Fibroblast of villous mesenchyme (primary cell): Measurements from ENCODE around the gene MSS51. TPM values are rescaled to one million over a fixed set of nuclear protein-coding genes. Genes with fewer than 3 reads are reported as not detected.
A peak's percentile ranks its signal among the peaks of the same experiment; 100 is the strongest.

Source experiments
- DNase-seq: peaks from one replicate; pipeline ENCODE4 v3.0.0-alpha.2; 2010; ENCODE audit warnings: low read depth
- H3K4me3 ChIP-seq: 2 replicates; pipeline ENCODE4 v1.5.1; 2011; ENCODE audit warnings: low read depth, mild to moderate bottlenecking, low read length
- total RNA-seq: library from RNA; depleted of rRNA; stranded (reverse); fragments of >200 nt; gene quantifications from 2 replicates; pipeline ENCODE4 v1.2.3, GENCODE V29; 2012
- TF ChIP-seq, protein P1 (sequence below): IDR thresholded peaks from 2 replicates; pipeline ENCODE4 v1.5.1; 2012; ENCODE audit warnings: low read depth, mild to moderate bottlenecking, low read length; ENCODE audit not compliant: insufficient read depth

The MSS51 gene
- total RNA-seq, 1 donor: 1.3 TPM

DNA sequence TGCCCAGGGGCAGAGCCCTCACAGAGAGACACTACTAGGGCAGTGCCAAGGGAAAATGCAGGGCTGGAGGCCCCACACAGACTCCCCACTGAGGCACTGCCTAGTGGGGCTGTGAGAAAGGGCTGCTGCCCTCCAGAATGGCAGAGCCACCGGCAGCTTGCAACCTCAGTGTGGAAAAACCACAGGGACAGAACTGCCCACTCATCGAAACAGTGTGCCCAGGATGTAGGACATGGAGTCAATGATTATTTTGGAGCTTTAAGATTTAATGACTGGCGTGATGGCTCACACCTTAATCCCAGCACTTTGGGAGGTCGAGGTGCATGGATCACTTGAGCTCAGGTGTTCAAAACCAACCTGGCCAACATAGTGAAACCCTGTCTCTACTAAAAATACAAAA, 27.5 kb upstream of the MSS51 start:
- TF ChIP-seq, protein P1, sequence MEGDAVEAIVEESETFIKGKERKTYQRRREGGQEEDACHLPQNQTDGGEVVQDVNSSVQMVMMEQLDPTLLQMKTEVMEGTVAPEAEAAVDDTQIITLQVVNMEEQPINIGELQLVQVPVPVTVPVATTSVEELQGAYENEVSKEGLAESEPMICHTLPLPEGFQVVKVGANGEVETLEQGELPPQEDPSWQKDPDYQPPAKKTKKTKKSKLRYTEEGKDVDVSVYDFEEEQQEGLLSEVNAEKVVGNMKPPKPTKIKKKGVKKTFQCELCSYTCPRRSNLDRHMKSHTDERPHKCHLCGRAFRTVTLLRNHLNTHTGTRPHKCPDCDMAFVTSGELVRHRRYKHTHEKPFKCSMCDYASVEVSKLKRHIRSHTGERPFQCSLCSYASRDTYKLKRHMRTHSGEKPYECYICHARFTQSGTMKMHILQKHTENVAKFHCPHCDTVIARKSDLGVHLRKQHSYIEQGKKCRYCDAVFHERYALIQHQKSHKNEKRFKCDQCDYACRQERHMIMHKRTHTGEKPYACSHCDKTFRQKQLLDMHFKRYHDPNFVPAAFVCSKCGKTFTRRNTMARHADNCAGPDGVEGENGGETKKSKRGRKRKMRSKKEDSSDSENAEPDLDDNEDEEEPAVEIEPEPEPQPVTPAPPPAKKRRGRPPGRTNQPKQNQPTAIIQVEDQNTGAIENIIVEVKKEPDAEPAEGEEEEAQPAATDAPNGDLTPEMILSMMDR: no peak
- H3K4me3 ChIP-seq: no peak overlapping the region
- DNase-seq: no peak

DNA sequence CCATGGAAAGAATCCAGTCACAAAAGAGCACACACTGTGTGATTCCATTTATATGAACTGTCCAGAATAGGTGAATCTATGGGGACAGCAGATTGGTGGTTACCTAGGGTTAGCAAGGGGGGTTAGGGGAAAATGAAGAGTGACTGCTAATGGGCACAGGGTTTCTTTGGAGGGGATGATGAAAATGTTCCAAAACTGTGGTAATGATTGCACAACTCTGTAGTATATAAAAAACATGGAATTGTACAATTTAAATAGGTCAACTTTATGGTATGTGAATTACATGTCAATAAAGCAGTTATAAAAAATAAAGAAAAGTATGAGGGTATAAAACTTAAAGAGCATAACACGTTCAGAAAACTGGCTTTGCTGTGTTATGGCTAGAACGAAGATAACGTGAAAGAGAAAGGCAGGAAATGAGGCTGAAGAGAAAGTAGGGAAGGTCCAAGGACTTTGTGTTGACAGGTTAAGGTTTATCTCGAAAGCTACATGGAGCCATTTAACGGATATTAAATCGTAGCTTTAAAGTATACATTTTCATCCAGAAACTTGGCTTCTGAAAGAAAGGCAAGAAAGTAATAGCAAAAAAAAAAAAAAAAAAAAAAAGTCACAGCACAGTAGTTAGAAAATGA, 26.4 kb upstream of the MSS51 start:
- H3K4me3 ChIP-seq: no peak overlapping the region
- TF ChIP-seq, protein P1: no peak
- DNase-seq: peak; percentile 18

DNA sequence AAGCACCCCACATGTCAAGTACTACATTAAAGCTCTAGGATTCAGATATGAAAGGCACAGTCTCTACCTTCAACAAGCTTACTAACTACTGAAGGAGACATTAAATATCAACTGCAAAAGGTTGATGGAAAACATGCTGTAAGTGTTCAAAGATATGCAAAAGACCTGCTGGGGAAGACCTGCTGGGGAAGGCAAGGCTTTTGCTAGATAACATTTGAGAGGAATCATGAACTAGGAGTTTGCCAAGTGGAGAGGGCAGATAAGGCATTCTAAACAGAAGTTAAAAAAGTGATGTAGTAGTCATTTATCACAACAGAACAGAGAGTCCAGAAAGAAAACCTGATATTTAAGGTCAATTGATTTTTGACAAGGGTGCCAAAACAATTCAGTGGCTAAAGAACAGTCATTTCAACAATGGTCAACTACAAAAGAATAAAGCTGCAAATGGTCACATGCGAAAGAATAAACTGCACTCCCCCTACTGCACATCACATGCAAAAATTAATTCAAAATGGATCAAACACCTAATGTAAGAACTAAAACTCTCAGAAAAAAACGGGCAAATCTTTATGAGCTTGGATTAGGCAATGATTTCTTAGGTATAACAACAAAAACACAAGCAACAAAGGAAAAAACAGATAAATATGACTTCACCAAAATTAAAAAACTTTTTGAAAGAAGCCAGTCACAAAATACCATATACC, 23.0 kb upstream of the MSS51 start:
- H3K4me3 ChIP-seq: no peak overlapping the region
- TF ChIP-seq, protein P1: no peak
- DNase-seq: no peak

DNA sequence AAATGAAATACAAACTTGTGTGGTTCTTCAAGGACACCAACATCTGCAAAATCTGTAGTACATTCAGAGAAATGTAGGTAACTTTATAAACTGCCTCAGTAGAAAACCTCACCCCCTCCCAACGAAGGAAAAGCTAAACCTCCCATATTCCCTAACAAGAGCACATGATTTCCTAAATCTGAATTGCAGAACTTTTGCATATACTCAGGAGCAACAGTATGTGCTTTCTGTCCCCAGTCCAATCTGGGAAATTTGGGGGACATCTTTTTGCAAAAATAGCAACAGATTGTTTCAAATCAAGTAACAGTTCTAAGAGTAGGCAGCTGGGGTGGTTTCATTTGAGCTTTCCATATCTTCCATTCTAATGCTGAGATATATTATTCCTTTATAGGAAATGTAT, 15.8 kb upstream of the MSS51 start:
- no peak overlapping the region for H3K4me3 ChIP-seq
- no peak for DNase-seq
- TF ChIP-seq, protein P1: no peak

DNA sequence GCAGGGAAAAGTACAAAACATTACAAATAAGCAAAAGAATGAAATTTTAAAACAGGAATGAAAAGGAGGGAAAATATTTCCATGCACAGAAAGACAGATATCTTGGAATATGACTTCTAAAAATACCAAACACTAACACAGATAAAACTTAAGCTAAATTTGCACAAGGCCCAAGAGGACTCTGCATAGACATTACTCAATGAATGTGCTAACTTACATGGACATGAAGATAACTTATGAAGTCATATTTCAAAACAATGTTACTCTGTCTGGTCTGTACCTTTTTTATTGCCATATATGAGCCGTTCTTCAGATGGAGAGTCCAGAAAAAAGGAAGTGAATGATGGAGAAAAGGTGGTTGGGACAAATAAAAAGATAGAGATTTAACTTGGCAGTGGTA, 15.0 kb upstream of the MSS51 start:
- H3K4me3 ChIP-seq: no peak overlapping the region
- DNase-seq: no peak
- TF ChIP-seq, protein P1: no peak

DNA sequence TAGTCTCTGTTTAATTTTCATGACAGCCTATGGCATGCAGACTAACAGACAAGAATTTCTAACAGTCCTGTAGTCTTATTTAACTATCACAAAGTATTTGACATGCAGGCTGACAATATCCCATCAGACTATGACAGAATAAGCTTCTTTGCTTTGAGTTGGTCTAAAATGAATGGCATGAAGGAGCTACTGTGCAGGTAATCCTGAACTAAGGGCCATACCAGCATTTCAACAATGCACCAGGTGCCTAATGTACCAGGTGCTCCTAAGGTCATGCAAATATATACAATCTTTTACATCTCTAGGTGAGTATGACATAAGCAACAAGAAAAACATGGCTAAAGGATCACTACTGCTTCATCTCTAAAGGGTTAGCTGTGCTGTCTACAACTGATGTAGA, 13.6 kb upstream of the MSS51 start:
- no peak for DNase-seq
- no peak overlapping the region for H3K4me3 ChIP-seq
- TF ChIP-seq, protein P1: no peak
